22Rv1 (cell line): ENCODE measurements around the gene PLA2G2D.

Experiments
- CTCF ChIP-seq: fragments of 450-650 bp; IDR thresholded peaks from 2 replicates; pipeline ENCODE4 v1.5.1; 2017; ENCODE audit warnings: mild to moderate bottlenecking
- ZFX ChIP-seq: fragments of 450-650 bp; IDR thresholded peaks from 2 replicates; pipeline ENCODE4 v1.6.1; 2017; ENCODE audit warnings: antibody characterized with exemption, borderline replicate concordance

- no peak for TF ChIP-seq CTCF
- no peak for TF ChIP-seq ZFX
These were observed 36.6 kb downstream of the PLA2G2D start for GRCh38 chr1:20082772-20083171.
